PFSK-1 (cell line): ENCODE measurements around the gene MKLN1.

Experiments used
- POLR2AphosphoS5 ChIP-seq: IDR thresholded peaks from 2 replicates; pipeline ENCODE4 v1.6.1; 2012; ENCODE audit warnings: low read depth, mild to moderate bottlenecking, control low read depth, low read length, moderate library complexity
- REST ChIP-seq, 2 experiments: IDR thresholded peaks; 2 replicates each; pipeline versions ENCODE4 v1.6.1 to v1.8.0; 2011 to 2012; ENCODE audit warnings: low read depth in 2 of 2, low read length in 2 of 2, control low read depth in 1 of 2, inconsistent platforms in 1 of 2, mild to moderate bottlenecking in 1 of 2, moderate library complexity in 1 of 2; ENCODE audit not compliant: insufficient read depth in 1 of 2
- TAF1 ChIP-seq: IDR thresholded peaks from 2 replicates; pipeline ENCODE4 v1.6.1; 2012; ENCODE audit warnings: low read length, control low read depth, borderline replicate concordance; ENCODE audit not compliant: insufficient read depth

DNA sequence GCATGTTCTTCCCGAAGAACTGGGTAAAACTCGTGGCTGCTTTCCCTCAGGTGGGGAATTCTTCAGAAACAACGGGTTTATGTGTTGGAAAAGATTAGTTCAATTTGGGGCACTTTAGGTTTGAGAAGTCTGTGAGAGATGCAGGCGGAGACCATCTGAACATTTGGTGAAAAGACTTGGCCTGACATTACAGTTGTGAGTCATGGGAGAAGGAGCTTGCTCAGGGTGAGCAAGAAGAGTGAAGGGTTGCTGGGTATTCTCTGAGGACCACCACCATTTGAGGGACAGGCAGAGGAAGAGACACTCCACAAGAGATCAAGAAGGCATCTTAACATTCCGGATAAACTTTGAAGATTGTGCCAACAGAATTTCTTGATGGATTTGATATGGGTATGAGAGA lies 140.1 kb downstream of the MKLN1 start:
- TF ChIP-seq TAF1, result no peak
- no peak for TF ChIP-seq POLR2AphosphoS5
- no peak for TF ChIP-seq REST (IDR thresholded peaks at IDR 0.05; ENCODE audit: insufficient read depth in 1 of 2, low read depth in 2 of 2, low read length in 2 of 2)
